NCI-H2107 (cell line): ENCODE results near the gene ABCA7.

Experiments used
- DNase-seq: peaks from one replicate; lab custom pipeline; 2025; lab: John Stamatoyannopoulos, UW

The ABCA7 gene

GRCh38 chr19:1057176-1057855 is 17.4 kb downstream of the ABCA7 start:
- DNase-seq: no peak

GRCh38 chr19:1058112-1058511 is 18.2 kb downstream of the ABCA7 start:
- DNase-seq: no peak

- no peak for DNase-seq
These were observed 20.8 kb downstream of the ABCA7 start for GRCh38 chr19:1060689-1061088.

GRCh38 chr19:1061987-1062386 is 22.1 kb downstream of the ABCA7 start:
- no peak for DNase-seq

GRCh38 chr19:1062387-1063029 is 22.6 kb downstream of the ABCA7 start:
- DNase-seq: no peak

- DNase-seq: no peak
These were observed 23.4 kb downstream of the ABCA7 start for GRCh38 chr19:1063030-1063908.

- DNase-seq: no peak
These were observed 24.2 kb downstream of the ABCA7 start for GRCh38 chr19:1063909-1064660.

- DNase-seq: no peak
These were observed 25.0 kb downstream of the ABCA7 start for GRCh38 chr19:1064661-1065605.

GRCh38 chr19:1065606-1066109 is 25.8 kb downstream of the ABCA7 start:
- DNase-seq: no peak

GRCh38 chr19:1066251-1066747 is 26.4 kb downstream of the ABCA7 start:
- no peak for DNase-seq

- no peak for DNase-seq
These were observed 26.9 kb downstream of the ABCA7 start, which contains the start of gene ARHGAP45 for GRCh38 chr19:1066748-1067340. ARHGAP45 (plus strand) TSS chr19:1067167; CDS start chr19:1067406, 239 bp downstream.

- no peak for DNase-seq
These were observed 27.5 kb downstream of the ABCA7 start for GRCh38 chr19:1067341-1067957.

GRCh38 chr19:1068009-1069001 is 28.4 kb downstream of the ABCA7 start:
- no peak for DNase-seq

GRCh38 chr19:1069009-1069779 is 29.3 kb downstream of the ABCA7 start:
- no peak for DNase-seq

GRCh38 chr19:1070576-1070930 is 30.6 kb downstream of the ABCA7 start:
- no peak for DNase-seq

GRCh38 chr19:1070931-1071791 is 31.3 kb downstream of the ABCA7 start:
- DNase-seq: no peak
